IPS DF 19.7 (cell line): ENCODE measurements around the gene AMZ1.

Experiments
- DNase-seq: peaks from one replicate; pipeline ENCODE4 v3.0.0-alpha.2; 2013; ENCODE audit warnings: low read depth, low spot score

AMZ1 gene

DNA sequence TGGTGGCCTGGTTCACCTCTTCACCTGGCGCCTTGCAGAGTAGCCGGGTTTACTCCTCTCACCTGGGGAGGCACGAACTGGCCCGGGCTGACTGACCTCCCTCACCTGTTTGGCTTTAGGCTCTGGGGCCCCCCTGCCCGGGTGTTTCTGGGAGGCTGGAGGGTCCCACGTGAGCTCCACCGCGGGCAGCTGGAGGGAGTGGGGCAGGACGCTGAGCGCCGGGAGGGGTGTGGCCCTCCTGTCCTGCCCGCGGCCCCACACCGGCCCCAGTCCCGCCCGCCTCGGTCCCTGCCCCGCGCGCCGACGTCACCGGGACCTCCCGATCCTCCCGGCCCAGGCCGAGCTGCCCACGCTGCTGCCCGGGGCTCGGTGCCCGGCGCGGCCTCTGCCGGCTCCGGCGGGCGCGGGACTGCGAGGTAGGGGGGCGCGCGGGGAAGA lies at the start of gene AMZ1:
TSS of gene AMZ1 (plus strand) at position 322 of the 438 bp plus-strand sequence. CDS start 12,250 bp downstream, outside the sequence.
- no peak for DNase-seq

DNA sequence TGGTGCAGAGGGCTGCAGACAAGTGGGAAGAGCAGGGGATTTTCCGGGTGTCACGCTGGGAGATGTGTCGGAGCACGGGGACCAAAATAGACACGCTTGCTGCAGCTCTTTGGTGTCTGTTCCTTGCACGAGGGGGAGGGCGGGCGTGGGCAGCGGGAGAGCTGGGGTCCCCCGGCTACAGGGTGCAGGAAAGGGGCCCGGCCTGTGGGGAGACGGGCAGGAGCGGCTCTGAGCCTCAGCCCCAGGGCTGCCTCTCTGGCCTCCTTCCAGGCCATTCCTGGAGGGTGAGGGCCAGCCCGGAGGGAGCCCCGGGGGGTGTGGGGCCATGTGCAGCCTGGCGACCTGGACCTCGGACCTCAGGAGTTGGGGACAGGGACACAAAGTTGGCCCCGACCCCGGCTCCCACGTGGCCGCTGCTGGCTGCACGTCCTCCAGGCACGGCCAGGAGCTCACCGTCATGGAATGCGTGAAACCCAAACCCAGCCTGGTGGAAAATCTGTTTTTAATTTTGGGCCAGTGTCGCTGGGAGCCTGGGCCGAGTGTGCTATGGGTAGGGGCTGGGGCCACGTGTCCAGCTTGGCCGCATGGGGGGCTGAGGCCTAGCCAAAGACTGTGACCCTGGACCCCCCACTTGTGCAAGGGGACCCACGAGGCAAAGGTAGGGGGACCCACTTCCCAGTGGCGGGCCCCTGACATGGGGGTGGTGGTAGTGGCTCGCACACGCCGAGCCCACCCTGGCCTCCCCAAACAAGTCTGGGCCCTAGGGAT lies 49.6 kb upstream of the AMZ1 start:
- no peak for DNase-seq

DNA sequence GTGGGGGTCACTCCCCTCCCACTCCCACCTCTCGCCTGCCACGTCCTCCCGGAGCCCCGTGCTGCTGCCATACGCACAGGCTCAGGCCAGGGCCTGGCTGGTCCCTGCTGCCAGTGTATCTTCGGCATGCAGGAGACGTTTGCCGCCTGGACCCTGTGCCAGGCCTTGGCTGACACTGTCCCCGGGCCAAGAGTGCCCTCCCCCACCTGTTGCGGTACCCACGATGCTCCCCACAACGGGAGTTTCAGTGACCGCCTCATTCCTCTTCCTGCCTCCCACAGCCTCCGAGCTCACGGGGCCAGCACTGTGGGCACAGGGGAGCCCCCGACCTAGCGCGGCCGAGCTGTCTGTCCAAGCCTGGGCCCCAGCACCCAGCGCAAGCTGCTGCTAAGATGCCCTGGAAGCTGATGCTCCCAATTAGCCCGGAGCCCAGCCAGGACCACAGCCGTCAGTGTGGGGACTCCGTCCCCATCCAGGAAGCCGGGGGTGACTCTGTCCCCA lies 48.8 kb upstream of the AMZ1 start:
- no peak for DNase-seq

- DNase-seq, result no peak
Measured at GRCh38 chr7:2639695-2640481, 48.1 kb upstream of the AMZ1 start.

DNA sequence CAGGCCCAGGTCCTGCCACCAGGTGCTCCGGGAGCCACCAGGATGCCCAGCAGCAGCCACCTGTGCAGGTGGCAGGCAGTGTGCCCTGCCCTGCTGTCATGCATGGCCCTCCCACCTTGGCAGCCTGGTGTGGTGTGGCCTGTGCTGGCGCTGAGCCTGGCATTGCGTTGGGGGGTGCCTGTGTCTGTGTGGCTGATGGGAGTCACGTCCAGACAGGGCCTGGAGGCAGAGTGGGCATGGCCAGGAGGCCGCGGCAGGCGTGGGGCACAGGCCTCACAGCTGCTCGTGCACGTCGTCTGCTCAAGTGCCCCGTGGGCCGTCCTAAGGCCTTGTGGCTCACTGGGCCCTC lies 47.5 kb upstream of the AMZ1 start:
- DNase-seq, result no peak

GRCh38 chr7:2640846-2641316 lies 47.1 kb upstream of the AMZ1 start:
- DNase-seq, result no peak

DNA sequence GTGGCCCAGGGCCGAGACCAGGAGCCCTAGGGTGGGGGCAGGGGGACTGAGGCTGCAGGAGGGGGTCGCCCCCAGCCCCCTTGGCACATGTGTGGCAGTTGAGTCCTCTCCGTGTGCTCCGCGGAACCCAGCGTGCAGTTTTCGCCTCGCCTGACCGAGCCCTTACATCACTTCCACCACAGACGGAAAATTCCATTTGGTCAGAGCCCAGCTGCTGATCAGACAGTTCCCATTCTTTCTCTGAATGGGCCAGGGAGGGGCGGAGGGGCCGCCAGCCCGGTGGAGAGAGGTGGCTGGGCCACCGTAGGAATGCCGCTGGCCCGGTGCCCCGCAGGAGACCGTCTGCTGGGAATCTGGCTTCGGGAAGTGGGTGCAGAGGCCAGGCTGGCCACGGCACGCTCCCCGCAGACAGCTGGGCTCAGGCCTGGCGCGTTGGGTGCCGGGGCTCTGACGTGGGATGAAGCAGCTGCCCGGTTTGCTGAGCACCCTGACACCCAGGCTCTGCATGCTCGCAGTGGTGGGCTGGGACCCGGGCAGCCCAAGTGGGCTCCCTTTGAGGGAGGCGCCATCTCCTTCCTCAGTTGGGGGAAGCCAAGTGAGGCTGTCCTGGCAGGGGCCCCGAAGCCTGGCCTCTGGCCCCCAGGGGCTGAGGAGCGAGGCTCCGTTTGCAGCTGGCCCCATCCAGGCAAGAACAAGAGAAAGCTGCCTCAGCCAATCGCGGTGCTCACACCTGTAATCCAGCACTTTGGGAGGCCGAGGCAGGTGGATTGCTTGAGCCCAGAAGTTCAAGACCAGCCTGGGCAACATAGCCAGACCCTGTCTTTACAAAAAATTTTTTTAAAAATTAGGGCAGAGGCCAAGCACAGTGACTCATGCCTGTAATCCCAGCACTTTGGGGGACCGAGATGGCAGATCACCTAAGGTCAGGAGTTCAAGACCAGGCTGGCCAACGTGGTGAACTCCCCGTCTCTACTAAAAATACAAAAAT lies 46.3 kb upstream of the AMZ1 start:
- no peak for DNase-seq

- no peak for DNase-seq
Measured at GRCh38 chr7:2643386-2644219, 44.4 kb upstream of the AMZ1 start.

- no peak for DNase-seq
Measured at GRCh38 chr7:2644220-2644561, 43.8 kb upstream of the AMZ1 start.

DNA sequence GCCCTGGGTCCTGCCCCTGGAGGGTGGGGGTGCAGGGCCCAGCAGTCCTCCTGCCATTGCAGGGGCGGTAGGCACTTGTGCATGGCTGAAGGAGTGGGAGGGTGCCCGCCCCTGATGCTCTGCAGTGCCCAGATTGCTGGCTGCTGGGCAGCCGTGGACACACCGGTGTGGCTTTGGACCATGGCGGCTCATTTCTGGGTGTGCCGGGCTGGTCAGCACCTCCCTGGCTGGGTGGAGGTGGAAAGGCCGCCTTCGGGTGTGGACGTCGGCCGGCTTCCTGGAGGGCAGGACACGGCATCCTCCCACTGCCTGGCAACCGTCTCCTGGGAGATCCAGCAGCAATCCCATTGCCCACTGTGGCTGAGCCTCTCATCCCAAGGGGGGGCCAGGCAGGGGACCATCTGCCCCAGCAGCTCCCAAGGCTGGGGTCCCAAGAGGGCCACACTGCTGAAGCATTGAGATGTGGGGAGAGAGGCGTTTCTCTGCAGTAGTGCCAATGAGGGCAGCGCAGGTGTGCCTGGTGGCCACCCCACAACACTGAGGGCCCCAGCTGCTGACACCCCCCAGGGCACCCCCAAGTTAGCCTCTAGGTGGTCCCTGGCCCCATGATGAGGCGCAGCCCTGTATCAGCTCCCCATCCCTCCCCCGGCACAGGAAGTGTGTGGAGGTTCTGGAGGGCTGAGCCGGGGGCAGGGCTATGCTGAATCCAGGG lies 43.3 kb upstream of the AMZ1 start:
- no peak for DNase-seq

DNA sequence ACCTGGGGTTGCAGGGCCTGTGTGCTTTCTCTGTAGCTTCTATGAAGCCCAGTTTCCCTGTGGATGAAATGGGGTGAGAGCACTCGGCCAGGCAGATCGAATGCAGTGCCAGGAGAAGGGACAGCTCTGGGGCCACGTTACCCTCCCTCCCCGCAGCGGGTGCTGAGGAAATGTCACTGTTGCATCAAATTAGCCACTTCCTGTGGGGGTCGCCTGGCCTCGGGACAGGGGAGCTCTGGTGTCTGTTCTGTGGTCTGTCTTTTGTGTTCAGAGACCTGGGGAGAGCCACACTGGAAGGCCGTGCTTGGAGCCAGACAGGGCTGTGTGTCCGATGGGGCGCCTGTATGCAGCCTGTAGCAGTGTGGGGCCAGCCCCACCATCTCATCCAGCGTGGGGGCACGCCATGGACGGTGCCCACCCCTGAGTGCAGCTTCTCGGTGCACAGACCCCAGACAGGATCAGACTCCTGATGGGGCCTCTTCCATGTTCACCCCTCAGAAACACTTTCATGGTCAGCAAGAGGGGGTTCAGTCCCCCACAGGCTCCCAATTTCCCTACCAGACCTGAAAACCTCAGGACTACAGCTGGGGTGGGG lies 42.6 kb upstream of the AMZ1 start:
- DNase-seq, result no peak

DNA sequence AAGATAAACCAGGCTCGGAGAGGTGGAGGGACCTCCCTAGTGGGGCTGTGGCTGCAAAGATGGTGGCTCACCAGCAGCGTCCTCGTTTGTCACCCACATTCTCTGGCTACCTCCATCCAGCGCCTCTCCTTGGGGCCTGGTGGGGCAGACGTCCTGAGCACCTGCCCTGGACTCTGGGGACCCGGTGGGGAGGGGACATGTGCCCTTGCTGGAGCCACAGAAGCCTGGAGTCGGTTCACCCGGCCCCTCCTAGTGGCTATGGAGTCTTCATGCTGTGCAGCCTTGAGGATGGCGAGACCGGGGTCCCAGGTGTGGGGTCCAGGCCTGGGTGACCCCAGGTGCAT lies 41.7 kb upstream of the AMZ1 start:
- no peak for DNase-seq

GRCh38 chr7:2646680-2647571 lies 41.1 kb upstream of the AMZ1 start:
- DNase-seq, result no peak

GRCh38 chr7:2647594-2648172 lies 40.3 kb upstream of the AMZ1 start:
- DNase-seq, result no peak

DNA sequence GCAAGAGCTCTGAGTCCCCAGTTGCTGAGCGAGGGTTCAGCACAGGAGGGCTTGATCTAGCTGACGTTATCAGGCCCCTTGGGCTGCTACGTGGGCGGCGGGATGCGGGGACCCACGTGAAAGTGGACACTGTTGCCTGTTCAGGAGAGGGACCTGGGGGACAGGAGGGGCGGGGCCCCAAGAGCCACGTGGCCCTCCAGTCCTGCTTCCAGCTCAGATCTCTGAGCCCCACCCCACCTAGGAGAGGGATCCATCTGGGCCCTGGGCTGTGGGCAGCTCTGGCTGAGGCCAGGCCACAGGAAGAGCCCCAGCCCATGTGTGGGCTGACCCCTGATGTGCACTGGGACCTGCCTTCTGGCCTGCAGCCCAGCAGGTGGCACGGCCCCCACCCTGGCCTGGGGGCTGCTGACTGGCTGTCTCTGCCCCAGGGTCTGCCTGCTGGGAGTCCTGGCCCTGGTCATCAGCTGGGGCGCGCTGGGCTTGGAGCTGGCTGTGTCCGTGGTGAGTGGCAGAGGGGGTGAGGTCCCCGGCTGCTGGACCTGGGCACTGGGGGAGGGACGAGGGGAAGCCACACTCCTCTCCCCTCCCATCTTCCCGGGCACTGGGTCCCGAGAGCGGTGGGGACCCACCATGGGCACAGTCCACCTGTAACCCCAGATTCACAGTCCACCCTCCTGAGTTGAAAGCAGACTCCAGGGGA lies 38.7 kb upstream of the AMZ1 start:
- DNase-seq, result no peak

DNA sequence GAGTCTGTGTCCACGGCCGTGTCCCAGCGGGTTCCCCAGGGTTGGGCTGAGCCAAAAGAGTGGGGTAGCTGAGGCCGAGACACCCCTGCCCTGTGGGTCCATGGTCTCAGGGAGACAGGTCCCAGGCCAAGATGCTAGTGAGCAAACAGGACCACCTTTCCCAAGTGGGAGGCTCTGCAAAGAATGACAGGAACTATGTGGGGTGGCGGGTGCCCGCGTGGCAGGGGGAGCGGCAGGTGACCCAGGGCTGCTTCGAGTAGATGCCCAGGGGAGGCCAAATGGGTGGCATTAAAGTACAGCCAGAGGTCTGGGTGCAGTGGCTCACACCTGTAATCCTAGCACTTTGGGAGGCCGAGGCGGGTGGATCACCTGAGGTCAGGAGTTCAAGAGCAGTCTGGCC lies 38.0 kb upstream of the AMZ1 start:
- no peak for DNase-seq

GRCh38 chr7:2650451-2650850 lies 37.6 kb upstream of the AMZ1 start:
- DNase-seq, result no peak

DNA sequence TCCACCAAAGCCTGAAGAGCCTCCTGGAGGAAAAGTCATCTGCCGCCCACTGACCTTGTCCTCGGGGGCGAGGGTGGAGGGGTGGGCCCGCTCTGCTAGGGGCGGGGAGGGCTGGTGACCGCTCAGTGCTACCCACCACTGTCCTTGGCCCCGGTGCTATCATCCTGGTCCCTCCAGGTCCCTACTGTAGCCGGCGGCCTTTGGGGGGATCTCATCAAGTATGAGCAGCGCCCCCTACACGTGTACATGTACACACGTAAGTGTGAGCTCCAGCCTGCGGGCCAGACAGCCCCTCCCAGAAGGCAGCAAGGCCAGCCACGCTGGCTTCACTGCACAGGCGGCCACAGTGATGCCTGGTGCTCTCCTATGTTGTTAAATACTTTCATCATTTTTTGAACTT lies 36.7 kb upstream of the AMZ1 start:
- no peak for DNase-seq
